NB4 (cell line): ENCODE data around the gene HYI.
"Not testable (repeated sequence)": the region's sequence is repeated elsewhere in the genome, so short reads cannot be mapped to it uniquely, and the experiment has no call there.

ENCODE experiments used
- DNase-seq: peaks from one replicate; pipeline ENCODE4 v3.0.0; 2010; ENCODE audit warnings: low read depth
- H3K4me3 ChIP-seq: one replicate; pipeline ENCODE4 v1.5.1; 2011; ENCODE audit warnings: mild to moderate bottlenecking, low read depth, low read length, moderate library complexity
- CTCF ChIP-seq: IDR thresholded peaks from one replicate; pipeline ENCODE4 v1.5.1; 2012; ENCODE audit warnings: low read depth, low read length
- MAX ChIP-seq: IDR thresholded peaks from 2 replicates; pipeline ENCODE4 v1.6.1; 2011; ENCODE audit warnings: low read depth, low read length
- MYC ChIP-seq: IDR thresholded peaks from 2 replicates; pipeline ENCODE4 v1.6.1; 2011; ENCODE audit warnings: low read depth, low read length
- POLR2A ChIP-seq: IDR thresholded peaks from 2 replicates; pipeline ENCODE4 v1.6.1; 2011; ENCODE audit warnings: mild to moderate bottlenecking; ENCODE audit not compliant: insufficient read length; ENCODE audit errors: extremely low read depth

HYI gene

GRCh38 chr1:43453442-43454269, at the start of gene HYI:
Gene HYI (minus strand): TSS chr1:43453931. CDS start chr1:43453793, 138 bp downstream.
- peak; percentile 86 for DNase-seq
- H3K4me3 ChIP-seq = peak within 1 kb of the TSS; percentile 59
- no peak for TF ChIP-seq POLR2A
- TF ChIP-seq MAX = no peak
- no peak for TF ChIP-seq CTCF
- no peak for TF ChIP-seq MYC

GRCh38 chr1:43501806-43502205, 48.1 kb upstream of the HYI start:
- H3K4me3 ChIP-seq, DNase-seq: not testable (repeated sequence)

GRCh38 chr1:43499898-43500297, 46.2 kb upstream of the HYI start:
- no peak for TF ChIP-seq POLR2A
- TF ChIP-seq MAX = no peak
- TF ChIP-seq CTCF = no peak
- TF ChIP-seq MYC = no peak
- DNase-seq = no peak
- no peak overlapping the region for H3K4me3 ChIP-seq

GRCh38 chr1:43495204-43495603, 41.5 kb upstream of the HYI start:
- TF ChIP-seq MYC (no peak), POLR2A (no peak), CTCF (no peak), MAX (no peak)
- DNase-seq = no peak
- H3K4me3 ChIP-seq = no peak overlapping the region

- TF ChIP-seq CTCF (no peak), MAX (no peak), POLR2A (no peak), MYC (no peak)
- no peak for DNase-seq
- no peak overlapping the region for H3K4me3 ChIP-seq
Observed at GRCh38 chr1:43493661-43494450, 40.1 kb upstream of the HYI start.

GRCh38 chr1:43492826-43493225, 39.1 kb upstream of the HYI start:
- no peak overlapping the region for H3K4me3 ChIP-seq
- no peak for DNase-seq
- no peak for TF ChIP-seq MYC
- no peak for TF ChIP-seq MAX
- no peak for TF ChIP-seq POLR2A
